Measurements from ENCODE around the gene HNRNPF.
A peak's percentile ranks its signal among the peaks of the same experiment; 100 is the strongest.
"Not testable (repeated sequence)": the region's sequence is repeated elsewhere in the genome, so short reads cannot be mapped to it uniquely, and the experiment has no call there.

The HNRNPF gene

GRCh38 chr10:43408710-43409384 lies at the start of gene HNRNPF:
Gene HNRNPF, minus strand, starts transcription at chr10:43409186. Its CDS starts 21,302 bp downstream, at chr10:43387884.
- peak; percentile 96 for DNase-seq

GRCh38 chr10:43458227-43458626 lies 49.2 kb upstream of the HNRNPF start:
- no peak for DNase-seq

GRCh38 chr10:43456561-43456960 lies 47.6 kb upstream of the HNRNPF start:
- not testable (repeated sequence) for DNase-seq

- DNase-seq, result not testable (repeated sequence)
Observed at GRCh38 chr10:43454025-43454424, 45.0 kb upstream of the HNRNPF start.

GRCh38 chr10:43453266-43453831 lies 44.4 kb upstream of the HNRNPF start:
- no peak for DNase-seq

GRCh38 chr10:43452356-43452914 lies 43.4 kb upstream of the HNRNPF start:
- DNase-seq, result no peak

- no peak for DNase-seq
Observed at GRCh38 chr10:43448742-43449141, 39.8 kb upstream of the HNRNPF start.

- DNase-seq, result not testable (repeated sequence)
Observed at GRCh38 chr10:43446219-43447017, 37.4 kb upstream of the HNRNPF start.

GRCh38 chr10:43444897-43445466 lies 36.0 kb upstream of the HNRNPF start:
- no peak for DNase-seq

GRCh38 chr10:43444323-43444722 lies 35.3 kb upstream of the HNRNPF start:
- DNase-seq, result no peak

- DNase-seq, result no peak
Observed at GRCh38 chr10:43440463-43441134, 31.6 kb upstream of the HNRNPF start.

- no peak for DNase-seq
Observed at GRCh38 chr10:43437141-43437870, 28.3 kb upstream of the HNRNPF start.

- DNase-seq, result peak; percentile 90
Observed at GRCh38 chr10:43436291-43437140, 27.5 kb upstream of the HNRNPF start, which contains the start of gene ZNF487. Gene ZNF487, plus strand, starts transcription at chr10:43437111. Its CDS starts 38,703 bp downstream, at chr10:43475814.

- no peak for DNase-seq
Observed at GRCh38 chr10:43430926-43431663, 22.1 kb upstream of the HNRNPF start.

- no peak for DNase-seq
Observed at GRCh38 chr10:43427166-43427825, 18.3 kb upstream of the HNRNPF start.

GRCh38 chr10:43426476-43426875 lies 17.5 kb upstream of the HNRNPF start:
- not testable (repeated sequence) for DNase-seq

GRCh38 chr10:43424416-43424815 lies 15.4 kb upstream of the HNRNPF start:
- DNase-seq, result no peak

GRCh38 chr10:43421944-43422343 lies 13.0 kb upstream of the HNRNPF start:
- DNase-seq, result not testable (repeated sequence)

GRCh38 chr10:43421519-43421918 lies 12.5 kb upstream of the HNRNPF start:
- no peak for DNase-seq

GRCh38 chr10:43421201-43421507 lies 12.2 kb upstream of the HNRNPF start:
- DNase-seq, result no peak
